Measurements from ENCODE around the gene PARD3B. TPM values are rescaled to one million over a fixed set of nuclear protein-coding genes. Genes with fewer than 3 reads are reported as not detected.

The PARD3B gene
- total RNA-seq, 2 experiments from 2014 or later, result 0.11 to 0.88 TPM

DNA sequence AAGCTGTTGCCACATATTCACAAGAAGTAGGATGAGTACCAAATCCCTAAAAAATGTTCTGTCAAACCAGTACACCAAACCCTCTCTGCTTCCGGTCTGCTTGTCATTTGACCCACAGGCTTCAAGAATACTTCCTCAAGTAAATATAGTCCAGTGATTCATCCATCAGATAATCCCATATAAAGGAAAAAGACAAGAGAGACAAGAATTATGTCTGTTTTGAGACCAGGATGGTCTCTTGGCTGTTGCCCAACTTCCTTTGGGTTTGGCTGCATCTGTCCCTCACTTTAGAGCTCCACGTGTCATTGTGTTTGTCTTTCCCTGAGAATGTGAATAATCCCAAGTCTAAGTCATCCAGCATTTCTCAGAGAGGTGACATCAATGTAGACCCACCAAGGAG, 1045.5 kb downstream of the PARD3B start:
- TF ChIP-seq, protein P1, sequence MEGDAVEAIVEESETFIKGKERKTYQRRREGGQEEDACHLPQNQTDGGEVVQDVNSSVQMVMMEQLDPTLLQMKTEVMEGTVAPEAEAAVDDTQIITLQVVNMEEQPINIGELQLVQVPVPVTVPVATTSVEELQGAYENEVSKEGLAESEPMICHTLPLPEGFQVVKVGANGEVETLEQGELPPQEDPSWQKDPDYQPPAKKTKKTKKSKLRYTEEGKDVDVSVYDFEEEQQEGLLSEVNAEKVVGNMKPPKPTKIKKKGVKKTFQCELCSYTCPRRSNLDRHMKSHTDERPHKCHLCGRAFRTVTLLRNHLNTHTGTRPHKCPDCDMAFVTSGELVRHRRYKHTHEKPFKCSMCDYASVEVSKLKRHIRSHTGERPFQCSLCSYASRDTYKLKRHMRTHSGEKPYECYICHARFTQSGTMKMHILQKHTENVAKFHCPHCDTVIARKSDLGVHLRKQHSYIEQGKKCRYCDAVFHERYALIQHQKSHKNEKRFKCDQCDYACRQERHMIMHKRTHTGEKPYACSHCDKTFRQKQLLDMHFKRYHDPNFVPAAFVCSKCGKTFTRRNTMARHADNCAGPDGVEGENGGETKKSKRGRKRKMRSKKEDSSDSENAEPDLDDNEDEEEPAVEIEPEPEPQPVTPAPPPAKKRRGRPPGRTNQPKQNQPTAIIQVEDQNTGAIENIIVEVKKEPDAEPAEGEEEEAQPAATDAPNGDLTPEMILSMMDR (IDR thresholded peaks at IDR 0.05), result no peak
- CTCF ChIA-PET, result interaction anchor here (1.0 kb wide), 1 partner anchor 1330 kb away, joined by 3 read pairs; no protein-coding TSS in a partner anchor
- DNase-seq (no peak), ATAC-seq (no peak)
- Mint-ChIP-seq H3K27me3 (peaks cover 3% of the 10 kb centered on the region), H3K27ac (no peak overlapping the region), H3K36me3 (ENCODE audit: low read depth) (no peaks in the 10 kb centered on the region), H3K4me1 (ENCODE audit: low read depth) (no peaks in the 10 kb centered on the region), H3K9me3 (no peaks in the 10 kb centered on the region), H3K4me3 (no peak overlapping the region)
- POLR2A ChIA-PET, result no interaction called here
- intact Hi-C loops (cut with micrococcal nuclease), result no loop called here

DNA sequence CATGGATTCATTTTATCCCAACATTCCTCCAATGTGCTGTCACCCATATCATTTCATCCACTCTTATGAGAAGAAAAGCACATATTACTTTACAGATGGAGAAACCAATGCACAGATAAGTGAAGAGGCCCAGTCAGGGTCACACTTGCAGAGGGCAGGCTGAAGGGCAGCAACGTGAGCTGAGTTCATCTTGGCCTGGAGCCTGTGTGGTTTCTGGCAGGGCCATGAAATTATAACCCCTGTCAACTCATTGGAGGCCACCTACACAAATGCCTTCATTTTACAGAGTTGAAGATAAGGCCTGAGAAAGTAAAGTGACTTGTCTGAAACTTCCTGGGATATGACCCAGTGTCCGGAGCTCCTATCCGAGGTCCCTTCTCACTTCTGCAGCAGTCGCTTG, 1048.6 kb downstream of the PARD3B start:
- no peaks in the 10 kb centered on the region for H3K36me3 Mint-ChIP-seq (ENCODE audit: low read depth)
- H3K4me3 Mint-ChIP-seq, result no peak overlapping the region
- H3K27me3 Mint-ChIP-seq, result peaks cover 4% of the 10 kb centered on the region
- no peaks in the 10 kb centered on the region for H3K4me1 Mint-ChIP-seq (ENCODE audit: low read depth)
- no peak for ATAC-seq
- POLR2A ChIA-PET, result no interaction called here
- no peak for DNase-seq
- CTCF ChIA-PET, result no interaction called here
- H3K27ac Mint-ChIP-seq, result no peak overlapping the region
- intact Hi-C loops (cut with micrococcal nuclease), result no loop called here
- TF ChIP-seq, protein P1 (IDR thresholded peaks at IDR 0.05), result no peak
- no peaks in the 10 kb centered on the region for H3K9me3 Mint-ChIP-seq

DNA sequence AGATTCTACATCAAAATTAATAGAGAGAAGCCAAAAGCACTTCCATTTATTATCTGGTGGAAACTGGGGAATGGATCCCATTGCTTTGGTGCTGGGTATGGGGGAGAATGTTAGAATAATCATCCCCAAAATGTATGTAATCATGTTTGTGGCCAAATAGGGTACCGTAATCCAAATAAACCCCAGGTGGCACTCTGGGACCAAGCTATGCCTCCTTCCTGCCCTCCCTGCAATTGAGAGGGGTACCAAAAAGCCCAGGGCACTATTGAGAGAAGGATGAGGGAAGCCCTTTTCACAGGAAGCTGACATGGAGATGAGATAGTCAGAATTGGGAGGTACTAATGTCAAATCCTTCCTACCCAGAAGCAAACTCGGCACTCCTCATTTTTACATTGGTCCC, 1051.3 kb downstream of the PARD3B start:
- CTCF ChIA-PET, result interaction anchor here (2.0 to 2.8 kb wide), 3 partner anchors 79 to 84 kb away, joined by 6 to 17 read pairs (median 9); no protein-coding TSS in a partner anchor
- no peak for ATAC-seq

DNA sequence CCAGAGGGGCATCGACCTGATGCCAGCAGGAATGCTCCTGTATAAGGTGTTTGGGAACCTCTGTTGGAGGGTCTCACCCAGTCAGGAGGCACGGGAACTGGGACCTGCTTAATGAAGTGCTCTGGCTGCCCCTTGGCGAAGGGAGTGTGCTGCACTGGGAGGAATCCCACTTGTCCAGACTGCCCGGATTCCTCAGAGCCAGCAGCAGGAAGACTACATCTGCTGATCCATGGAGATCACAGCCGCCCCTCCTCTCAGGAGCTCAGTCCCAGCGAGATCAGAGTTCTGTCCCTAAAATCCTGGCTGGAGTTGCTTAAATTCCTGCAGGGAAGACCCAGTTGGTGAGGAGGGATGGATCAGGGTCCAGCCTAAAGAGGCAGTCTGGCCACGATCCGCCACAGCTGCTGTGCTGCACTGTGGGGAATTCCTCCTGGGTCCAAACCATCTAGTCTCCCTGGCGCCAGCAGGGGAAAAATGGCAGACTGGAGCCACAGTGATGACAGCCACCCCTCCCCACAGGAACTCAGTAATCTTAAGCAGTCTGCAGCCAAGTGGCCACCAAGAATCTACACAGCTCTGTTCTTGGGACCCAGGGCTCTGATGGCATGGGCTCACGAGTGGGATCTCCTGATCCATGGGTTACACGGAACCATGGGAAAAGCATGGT, 1060.5 kb downstream of the PARD3B start:
- peaks cover 13% of the 10 kb centered on the region for H3K27me3 Mint-ChIP-seq
- no peak for ATAC-seq
- TF ChIP-seq, protein P1 (IDR thresholded peaks at IDR 0.05), result no peak
- no peak overlapping the region for H3K27ac Mint-ChIP-seq
- ChIA-PET CTCF (no interaction called here), POLR2A (no interaction called here)
- intact Hi-C loops (cut with micrococcal nuclease), result no loop called here
- peaks cover 8% of the 10 kb centered on the region for H3K4me1 Mint-ChIP-seq (ENCODE audit: low read depth)
- H3K4me3 Mint-ChIP-seq, result no peak overlapping the region
- DNase-seq, result no peak
- H3K36me3 Mint-ChIP-seq (ENCODE audit: low read depth), result no peaks in the 10 kb centered on the region
- peaks cover 16% of the 10 kb centered on the region for H3K9me3 Mint-ChIP-seq

More for the DNA sequence above, 1051.3 kb downstream of the PARD3B start:
- no peak overlapping the region for H3K4me3 Mint-ChIP-seq
- DNase-seq, result no peak
- no peaks in the 10 kb centered on the region for H3K36me3 Mint-ChIP-seq (ENCODE audit: low read depth)
- intact Hi-C loops (cut with micrococcal nuclease), result loop anchor here (5.0 kb wide), 1 partner anchor 81 kb away; no protein-coding TSS in a partner anchor
- peaks cover 1% of the 10 kb centered on the region for H3K27me3 Mint-ChIP-seq
- POLR2A ChIA-PET, result interaction anchor here (0.6 kb wide), 1 partner anchor 384 kb away, joined by 4 read pairs; no protein-coding TSS in a partner anchor
- TF ChIP-seq, protein P1 (IDR thresholded peaks at IDR 0.05), result no peak
- H3K27ac Mint-ChIP-seq, result no peak overlapping the region
- no peaks in the 10 kb centered on the region for H3K4me1 Mint-ChIP-seq (ENCODE audit: low read depth)
- no peaks in the 10 kb centered on the region for H3K9me3 Mint-ChIP-seq

DNA sequence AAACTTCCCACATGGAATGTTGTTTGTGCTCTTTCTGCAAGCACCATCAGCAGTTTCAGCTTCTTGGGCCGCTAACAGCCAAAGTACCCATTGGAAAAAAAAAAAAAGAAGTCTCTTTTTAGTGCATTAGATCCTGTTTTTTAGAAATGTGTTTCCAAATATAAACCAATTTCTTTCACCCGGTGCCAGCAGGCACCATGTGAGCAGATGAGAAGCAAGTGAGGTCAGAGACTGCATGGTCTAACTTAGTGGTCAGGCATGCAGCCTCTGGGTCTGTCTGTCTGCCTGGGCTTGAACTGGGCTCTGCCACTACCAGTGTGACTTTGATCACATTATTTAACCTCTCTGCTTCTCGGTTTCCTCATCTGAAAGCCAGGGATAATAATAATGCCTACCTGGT, 1061.9 kb downstream of the PARD3B start:
- CTCF ChIA-PET, result no interaction called here
- POLR2A ChIA-PET, result no interaction called here
- H3K4me1 Mint-ChIP-seq (ENCODE audit: low read depth), result peaks cover 15% of the 10 kb centered on the region
- H3K4me3 Mint-ChIP-seq, result no peak overlapping the region
- intact Hi-C loops (cut with micrococcal nuclease), result no loop called here
- peaks cover 15% of the 10 kb centered on the region for H3K27me3 Mint-ChIP-seq
- ATAC-seq (no peak), DNase-seq (no peak)
- H3K27ac Mint-ChIP-seq, result no peak overlapping the region
- TF ChIP-seq, protein P1 (IDR thresholded peaks at IDR 0.05), result no peak
- H3K9me3 Mint-ChIP-seq, result peaks cover 16% of the 10 kb centered on the region
- no peaks in the 10 kb centered on the region for H3K36me3 Mint-ChIP-seq (ENCODE audit: low read depth)
